Trophoblast cell (in vitro differentiated cells and primary cell): ENCODE data around the gene SLIT3.

Source experiments
- DNase-seq, 2 donors: peaks; one replicate each; pipeline ENCODE4 v3.0.0-alpha.2; 2016
- H2AFZ ChIP-seq: 2 replicates; pipeline ENCODE4 v1.6.1; 2013; ENCODE audit warnings: low read length, moderate library complexity, mild to moderate bottlenecking; ENCODE audit not compliant: insufficient read depth, poor library complexity
- H2AK5ac ChIP-seq: 2 replicates; pipeline ENCODE4 v1.6.1; 2013; ENCODE audit warnings: mild to moderate bottlenecking, low read length
- H2BK120ac ChIP-seq: 2 replicates; pipeline ENCODE4 v1.6.1; 2013; ENCODE audit warnings: low read length, mild to moderate bottlenecking, moderate library complexity; ENCODE audit not compliant: insufficient read depth, poor library complexity
- H2BK12ac ChIP-seq: 2 replicates; pipeline ENCODE4 v1.6.1; 2013; ENCODE audit warnings: mild to moderate bottlenecking, low read length, moderate library complexity
- H2BK5ac ChIP-seq: 2 replicates; pipeline ENCODE4 v1.6.1; 2013; ENCODE audit warnings: low read length, low read depth, moderate library complexity, mild to moderate bottlenecking; ENCODE audit not compliant: poor library complexity
- H3K14ac ChIP-seq: 2 replicates; pipeline ENCODE4 v1.6.1; 2013; ENCODE audit warnings: mild to moderate bottlenecking, low read length
- H3K18ac ChIP-seq: 2 replicates; pipeline ENCODE4 v1.6.1; 2013; ENCODE audit warnings: mild to moderate bottlenecking, low read length
- H3K23ac ChIP-seq: 2 replicates; pipeline ENCODE4 v1.6.1; 2013; ENCODE audit warnings: low read length
- H3K27ac ChIP-seq: 2 replicates; pipeline ENCODE4 v1.5.1; 2013; ENCODE audit warnings: low read depth, mild to moderate bottlenecking, inconsistent platforms, low read length, moderate library complexity
- H3K27me3 ChIP-seq: 2 replicates; pipeline ENCODE4 v1.6.1; 2013; ENCODE audit warnings: inconsistent platforms, mild to moderate bottlenecking, low read length, moderate library complexity; ENCODE audit not compliant: insufficient read depth
- H3K36me3 ChIP-seq, 2 experiments: 1 replicate in 1 of 2; 2 replicates in 1 of 2; pipeline ENCODE4 v1.6.1; 2013; ENCODE audit warnings: low read length in 2 of 2, mild to moderate bottlenecking in 2 of 2, moderate library complexity in 1 of 2; ENCODE audit not compliant: insufficient read depth in 2 of 2, control insufficient read depth in 1 of 2
- H3K4ac ChIP-seq: 2 replicates; pipeline ENCODE4 v1.6.1; 2013; ENCODE audit warnings: low read depth, mild to moderate bottlenecking, low read length, moderate library complexity
- H3K4me1 ChIP-seq, 2 experiments: 1 replicate in 1 of 2; 2 replicates in 1 of 2; pipeline ENCODE4 v1.6.1; 2013; ENCODE audit warnings: low read length in 2 of 2, mild to moderate bottlenecking in 2 of 2, moderate library complexity in 1 of 2; ENCODE audit not compliant: insufficient read depth in 2 of 2, control insufficient read depth in 1 of 2
- H3K4me2 ChIP-seq: 2 replicates; pipeline ENCODE4 v1.6.1; 2013; ENCODE audit warnings: inconsistent platforms, mild to moderate bottlenecking, low read length, moderate library complexity
- H3K4me3 ChIP-seq: 2 replicates; pipeline ENCODE4 v1.5.1; 2013; ENCODE audit warnings: mild to moderate bottlenecking, low read depth, low read length, inconsistent platforms
- H3K79me1 ChIP-seq: one replicate; pipeline ENCODE4 v1.6.1; 2013; ENCODE audit warnings: low read length
- H3K79me2 ChIP-seq: 2 replicates; pipeline ENCODE4 v1.6.1; 2013; ENCODE audit warnings: low read length, mild to moderate bottlenecking; ENCODE audit not compliant: control insufficient read depth, insufficient read depth, poor library complexity
- H3K9ac ChIP-seq: 2 replicates; pipeline ENCODE4 v1.6.1; 2013; ENCODE audit warnings: mild to moderate bottlenecking, low read length
- H3K9me3 ChIP-seq: 2 replicates; pipeline ENCODE4 v1.6.1; 2013; ENCODE audit warnings: low read depth, mild to moderate bottlenecking, control low read depth, inconsistent platforms, low read length; ENCODE audit not compliant: insufficient read depth
- H4K12ac ChIP-seq: 2 replicates; pipeline ENCODE4 v1.6.1; 2013; ENCODE audit warnings: low read depth, mild to moderate bottlenecking, low read length, moderate library complexity
- H4K8ac ChIP-seq: 2 replicates; pipeline ENCODE4 v1.6.1; 2013; ENCODE audit warnings: low read depth, mild to moderate bottlenecking, low read length, moderate library complexity
- H4K91ac ChIP-seq: one replicate; pipeline ENCODE4 v1.6.1; 2013; ENCODE audit warnings: low read depth, mild to moderate bottlenecking, low read length, moderate library complexity
- WGBS: extraction: QIAGEN DNeasy Blood & Tissue Kit; methylation state at CpG from one replicate; pipeline ENCODE4 v1.1.7; 2013; ENCODE audit warnings: missing lambda C conversion rate; ENCODE audit not compliant: insufficient read length, insufficient coverage; ENCODE audit errors: extremely low coverage; 5-methylcytosine and 5-hydroxymethylcytosine counted together

The SLIT3 gene

GRCh38 chr5:168962306-168962705, 338.6 kb downstream of the SLIT3 start:
- H3K36me3 ChIP-seq, result no peaks in the 10 kb centered on the region
- DNase-seq, result no peak
- H3K27ac ChIP-seq, result no peak overlapping the region
- H2AFZ ChIP-seq, result no peak overlapping the region
- no peak overlapping the region for H3K4me2 ChIP-seq
- no peak overlapping the region for H4K12ac ChIP-seq
- H2BK12ac ChIP-seq, result no peak overlapping the region
- H3K4ac ChIP-seq, result no peak overlapping the region
- H3K18ac ChIP-seq, result no peak overlapping the region
- no peak overlapping the region for H3K14ac ChIP-seq
- H3K9me3 ChIP-seq, result no peaks in the 10 kb centered on the region
- no peak overlapping the region for H4K8ac ChIP-seq
- no peaks in the 10 kb centered on the region for H3K27me3 ChIP-seq
- no CpG with 5 or more reads among the region's 4 CpGs for WGBS
- peaks cover 0 to 3% of the 10 kb centered on the region in 2 experiments for H3K4me1 ChIP-seq
- H2AK5ac ChIP-seq, result no peak overlapping the region
- H3K9ac ChIP-seq, result no peak overlapping the region
- H4K91ac ChIP-seq, result no peak overlapping the region
- H3K79me2 ChIP-seq, result no peaks in the 10 kb centered on the region
- H2BK5ac ChIP-seq, result no peak overlapping the region
- H2BK120ac ChIP-seq, result no peak overlapping the region
- no peak overlapping the region for H3K23ac ChIP-seq
- no peak overlapping the region for H3K4me3 ChIP-seq
- no peaks in the 10 kb centered on the region for H3K79me1 ChIP-seq

- Histone ChIP-seq H3K14ac (no peak overlapping the region), H4K12ac (no peak overlapping the region), H3K23ac (no peak overlapping the region), H3K9ac (no peak overlapping the region), H2AFZ (no peak overlapping the region), H2AK5ac (no peak overlapping the region), H2BK5ac (no peak overlapping the region), H3K4me3 (no peak overlapping the region), H3K4me2 (no peak overlapping the region), H3K79me2 (no peaks in the 10 kb centered on the region), H2BK12ac (no peak overlapping the region), H4K8ac (no peak overlapping the region), H4K91ac (no peak overlapping the region), H3K4ac (no peak overlapping the region), H3K27me3 (no peaks in the 10 kb centered on the region), H3K18ac (no peak overlapping the region), H3K9me3 (no peaks in the 10 kb centered on the region), H3K36me3 (no peaks in the 10 kb centered on the region), H2BK120ac (no peak overlapping the region), H3K79me1 (no peaks in the 10 kb centered on the region), H3K4me1 (peaks cover 0 to 3% of the 10 kb centered on the region in 2 experiments), H3K27ac (no peak overlapping the region)
- WGBS, result no CpG with 5 or more reads among the region's 3 CpGs
- DNase-seq, result no peak
Observed at GRCh38 chr5:168961681-168962080, 339.3 kb downstream of the SLIT3 start.

GRCh38 chr5:168960497-168960896, 340.4 kb downstream of the SLIT3 start:
- DNase-seq, result no peak
- Histone ChIP-seq H3K9me3 (no peaks in the 10 kb centered on the region), H3K18ac (no peak overlapping the region), H3K4me2 (no peak overlapping the region), H4K8ac (no peak overlapping the region), H3K4me3 (no peak overlapping the region), H3K79me2 (no peaks in the 10 kb centered on the region), H2AK5ac (no peak overlapping the region), H3K79me1 (no peaks in the 10 kb centered on the region), H3K14ac (no peak overlapping the region), H2BK120ac (no peak overlapping the region), H3K36me3 (no peaks in the 10 kb centered on the region), H3K23ac (no peak overlapping the region), H4K12ac (no peak overlapping the region), H2AFZ (no peak overlapping the region), H3K4me1 (peaks cover 0 to 3% of the 10 kb centered on the region in 2 experiments), H3K27me3 (no peaks in the 10 kb centered on the region), H3K27ac (no peak overlapping the region), H4K91ac (no peak overlapping the region), H3K9ac (no peak overlapping the region), H3K4ac (no peak overlapping the region), H2BK12ac (no peak overlapping the region), H2BK5ac (no peak overlapping the region)
- no CpG with 5 or more reads among the region's 2 CpGs for WGBS

GRCh38 chr5:168953351-168953750, 347.6 kb downstream of the SLIT3 start:
- H3K36me3 ChIP-seq, result no peaks in the 10 kb centered on the region
- DNase-seq, result no peak
- no peak overlapping the region for H2AK5ac ChIP-seq
- no peak overlapping the region for H2BK5ac ChIP-seq
- H3K18ac ChIP-seq, result no peak overlapping the region
- H3K9me3 ChIP-seq, result no peaks in the 10 kb centered on the region
- H3K4me2 ChIP-seq, result no peak overlapping the region
- H4K8ac ChIP-seq, result no peak overlapping the region
- no peaks in the 10 kb centered on the region for H3K27me3 ChIP-seq
- no peak overlapping the region for H2AFZ ChIP-seq
- peaks cover 2 to 6% of the 10 kb centered on the region in 2 experiments for H3K4me1 ChIP-seq
- no peaks in the 10 kb centered on the region for H3K79me1 ChIP-seq
- H3K4me3 ChIP-seq, result no peak overlapping the region
- no peak overlapping the region for H4K91ac ChIP-seq
- H3K79me2 ChIP-seq, result no peaks in the 10 kb centered on the region
- no peak overlapping the region for H2BK120ac ChIP-seq
- H4K12ac ChIP-seq, result no peak overlapping the region
- no peak overlapping the region for H3K14ac ChIP-seq
- H2BK12ac ChIP-seq, result no peak overlapping the region
- H3K9ac ChIP-seq, result no peak overlapping the region
- no peak overlapping the region for H3K23ac ChIP-seq
- no peak overlapping the region for H3K27ac ChIP-seq
- H3K4ac ChIP-seq, result no peak overlapping the region
- WGBS, result no CpG with 5 or more reads among the region's 5 CpGs
